OCI-LY3 (cell line): ENCODE results near the gene KIF6.

Experiments
- EZH2phosphoT487 ChIP-seq: fragments of 200-600 bp; shearing (Covaris generic); IDR thresholded peaks from 2 replicates; pipeline ENCODE4 v1.6.1; 2018; ENCODE audit warnings: antibody characterized with exemption, mixed run types, low read depth
- TF ChIP-seq, protein P1 (sequence below): fragments of 200-600, 300-600 bp; sonication (generic); IDR thresholded peaks from 2 replicates; pipeline ENCODE4 v1.5.1; 2014; ENCODE audit warnings: antibody characterized with exemption, low read length, low read depth

DNA sequence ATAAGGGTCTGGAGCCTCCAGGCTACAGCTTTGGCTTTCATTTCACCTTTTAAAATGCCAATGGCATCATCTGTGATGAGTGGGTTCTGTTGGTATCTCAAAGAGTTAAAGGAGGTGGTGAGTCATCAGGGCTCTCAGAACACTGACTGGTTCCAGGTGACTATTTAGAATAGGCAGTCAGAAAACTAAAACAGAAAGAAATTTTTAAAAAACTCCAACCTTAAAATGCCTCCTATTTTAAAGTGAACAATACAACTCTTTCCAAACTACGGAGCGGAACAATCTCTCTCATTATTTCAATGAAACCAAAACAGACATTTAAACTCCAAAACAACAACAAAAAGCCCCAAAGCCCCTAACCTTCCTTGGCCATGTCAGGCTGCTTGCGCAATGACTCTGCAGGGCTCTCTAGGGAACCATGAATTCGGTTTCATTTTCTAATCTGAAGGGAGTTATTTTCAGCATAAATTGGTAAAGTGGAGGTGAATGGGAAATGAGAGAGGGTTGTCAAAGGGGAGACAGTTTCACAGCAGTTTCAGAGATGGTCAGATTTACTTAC is 194.9 kb downstream of the KIF6 start:
- TF ChIP-seq, protein P1, sequence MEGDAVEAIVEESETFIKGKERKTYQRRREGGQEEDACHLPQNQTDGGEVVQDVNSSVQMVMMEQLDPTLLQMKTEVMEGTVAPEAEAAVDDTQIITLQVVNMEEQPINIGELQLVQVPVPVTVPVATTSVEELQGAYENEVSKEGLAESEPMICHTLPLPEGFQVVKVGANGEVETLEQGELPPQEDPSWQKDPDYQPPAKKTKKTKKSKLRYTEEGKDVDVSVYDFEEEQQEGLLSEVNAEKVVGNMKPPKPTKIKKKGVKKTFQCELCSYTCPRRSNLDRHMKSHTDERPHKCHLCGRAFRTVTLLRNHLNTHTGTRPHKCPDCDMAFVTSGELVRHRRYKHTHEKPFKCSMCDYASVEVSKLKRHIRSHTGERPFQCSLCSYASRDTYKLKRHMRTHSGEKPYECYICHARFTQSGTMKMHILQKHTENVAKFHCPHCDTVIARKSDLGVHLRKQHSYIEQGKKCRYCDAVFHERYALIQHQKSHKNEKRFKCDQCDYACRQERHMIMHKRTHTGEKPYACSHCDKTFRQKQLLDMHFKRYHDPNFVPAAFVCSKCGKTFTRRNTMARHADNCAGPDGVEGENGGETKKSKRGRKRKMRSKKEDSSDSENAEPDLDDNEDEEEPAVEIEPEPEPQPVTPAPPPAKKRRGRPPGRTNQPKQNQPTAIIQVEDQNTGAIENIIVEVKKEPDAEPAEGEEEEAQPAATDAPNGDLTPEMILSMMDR: no peak
- TF ChIP-seq EZH2phosphoT487: no peak
